HG02759 (cell line): Measurements from ENCODE around the gene RHEB.

Experiments used
- ATAC-seq: cut with Tn5 transposase; IDR thresholded peaks from one replicate; pipeline ENCODE4 v1.9.1; 2021; ENCODE audit warnings: mild to moderate bottlenecking, moderate library complexity; ENCODE audit not compliant: unreplicated experiment

The RHEB gene

DNA sequence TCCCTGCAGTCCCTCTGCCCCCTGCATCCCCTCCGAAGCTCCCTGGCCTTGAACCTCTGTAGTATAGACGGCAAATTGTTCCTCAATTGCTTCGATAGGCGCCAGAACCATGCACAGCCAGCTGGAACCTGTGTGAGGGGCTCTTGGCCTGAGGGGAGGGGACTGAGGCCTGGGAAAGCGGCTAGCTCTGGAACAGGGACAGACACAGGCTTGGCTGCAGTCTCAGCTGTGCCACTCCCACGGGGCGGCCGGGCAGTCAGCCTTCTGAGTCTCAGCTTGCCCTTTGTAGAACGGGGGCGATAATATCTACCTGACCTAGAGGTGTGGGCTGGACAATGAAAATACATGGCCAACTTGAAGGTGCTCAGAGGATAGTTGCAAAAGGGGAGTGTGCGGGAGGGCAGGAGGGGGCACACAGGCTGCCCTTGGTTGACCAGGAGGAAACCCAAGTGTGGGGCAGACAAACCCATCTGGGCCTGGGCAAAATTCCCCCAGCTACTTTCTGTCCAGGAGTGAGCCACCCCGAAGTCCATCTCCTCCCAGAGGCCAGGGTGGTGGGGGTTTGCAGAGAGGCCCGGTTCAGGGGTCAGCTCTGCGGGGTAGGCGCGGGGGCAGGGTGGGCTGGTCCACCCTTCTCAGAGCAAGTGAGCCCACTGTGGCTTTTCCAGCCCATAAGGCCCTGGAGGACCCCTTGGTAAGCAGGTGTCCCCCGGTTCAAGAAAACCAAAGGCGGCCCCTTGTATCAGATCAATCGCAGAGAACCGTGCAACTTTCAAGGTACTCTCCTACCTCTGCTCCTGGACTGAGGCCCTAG, 84.4 kb downstream of the RHEB start:
- ATAC-seq = no peak

DNA sequence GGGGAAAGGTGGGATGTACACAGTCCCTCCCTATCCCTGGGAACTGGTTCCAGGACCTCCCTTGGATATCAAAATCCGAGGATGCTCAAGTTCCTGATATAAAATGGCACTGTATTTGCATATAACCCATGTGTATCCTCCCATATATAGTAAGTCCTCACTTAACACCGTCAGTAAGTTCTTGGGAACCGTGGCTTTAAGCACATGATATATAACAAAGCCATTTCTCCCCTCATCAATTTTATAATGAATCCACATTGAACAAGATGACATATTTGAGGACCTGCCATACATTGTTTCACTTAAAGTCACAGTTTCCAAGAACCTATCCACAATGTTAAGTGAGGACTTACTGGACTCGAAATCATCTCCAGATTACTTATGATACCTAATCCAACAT, 85.1 kb downstream of the RHEB start:
- ATAC-seq = no peak

DNA sequence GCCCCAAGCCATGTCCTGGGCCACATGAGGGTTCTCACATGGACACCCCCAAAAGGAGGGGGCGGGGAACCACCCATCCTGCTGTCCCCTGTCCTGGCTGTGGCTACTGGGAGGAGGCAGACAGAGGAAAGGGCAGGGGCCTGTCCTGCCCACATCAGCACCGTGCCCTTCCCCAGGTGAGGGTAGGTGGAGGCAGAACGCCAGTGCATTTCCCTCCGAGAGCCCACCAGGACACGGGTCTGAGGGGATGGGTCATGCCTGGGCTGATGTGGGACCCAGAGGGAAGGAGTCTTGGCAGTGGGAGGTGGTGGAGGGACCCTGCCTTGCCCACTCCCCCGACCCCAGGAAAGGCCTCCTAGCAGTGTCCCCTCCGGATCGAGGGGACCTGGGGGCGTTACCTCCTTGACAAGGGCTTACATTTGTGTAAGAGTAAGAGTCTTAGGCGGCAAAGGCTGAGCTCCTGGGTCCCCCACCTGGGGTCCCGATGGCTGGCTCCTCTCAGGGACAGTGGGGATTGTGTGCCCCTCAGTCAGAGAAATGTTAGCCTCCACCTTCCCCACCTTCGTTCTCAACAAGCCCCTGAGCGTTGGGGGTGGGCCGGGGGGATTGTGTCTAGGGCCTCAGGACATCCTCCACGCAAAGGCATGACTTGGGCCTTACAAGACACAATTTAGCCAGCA, 85.8 kb downstream of the RHEB start:
- no peak for ATAC-seq

DNA sequence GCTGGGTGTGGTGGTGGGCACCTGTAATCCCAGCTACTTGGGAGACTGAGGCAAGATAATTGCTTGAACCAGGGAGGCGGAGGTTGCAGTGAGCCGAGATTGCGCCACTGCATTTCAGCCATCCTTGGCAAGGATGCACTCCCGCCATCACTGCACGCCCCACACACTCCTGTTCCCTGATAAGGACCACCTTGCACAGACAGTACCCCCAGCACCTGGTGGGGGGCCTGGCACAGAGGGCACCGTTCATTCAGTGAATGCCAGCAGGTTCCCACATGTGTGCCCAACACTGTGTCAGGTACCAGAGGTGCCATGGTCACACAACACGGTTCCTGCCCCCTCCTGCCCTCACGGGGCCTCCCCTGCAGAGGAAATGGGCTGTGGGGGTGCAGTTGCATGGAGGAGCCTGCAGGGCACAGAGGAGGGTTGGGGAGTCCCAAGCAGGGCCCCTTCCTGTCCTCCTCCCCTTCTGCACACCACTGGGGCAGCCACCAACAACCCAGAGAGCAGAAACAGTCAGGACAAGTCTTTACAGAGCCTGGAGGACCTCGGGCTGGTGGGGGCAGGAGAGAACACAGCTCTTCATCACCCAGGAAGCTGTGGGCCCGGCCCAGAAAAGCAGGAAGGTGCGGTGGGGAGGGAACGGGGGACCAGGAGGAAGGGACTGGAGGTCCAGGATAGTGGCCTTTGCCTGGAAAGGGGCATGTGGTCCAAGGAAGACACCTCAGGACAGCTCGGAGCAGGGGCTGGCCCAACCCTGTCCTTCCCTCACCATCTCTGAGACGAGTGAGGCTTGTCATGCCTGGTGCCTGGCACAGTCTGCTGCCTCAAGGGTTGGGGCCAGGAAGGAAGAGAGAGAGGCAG, 86.8 kb downstream of the RHEB start:
- peak; percentile 81 for ATAC-seq

DNA sequence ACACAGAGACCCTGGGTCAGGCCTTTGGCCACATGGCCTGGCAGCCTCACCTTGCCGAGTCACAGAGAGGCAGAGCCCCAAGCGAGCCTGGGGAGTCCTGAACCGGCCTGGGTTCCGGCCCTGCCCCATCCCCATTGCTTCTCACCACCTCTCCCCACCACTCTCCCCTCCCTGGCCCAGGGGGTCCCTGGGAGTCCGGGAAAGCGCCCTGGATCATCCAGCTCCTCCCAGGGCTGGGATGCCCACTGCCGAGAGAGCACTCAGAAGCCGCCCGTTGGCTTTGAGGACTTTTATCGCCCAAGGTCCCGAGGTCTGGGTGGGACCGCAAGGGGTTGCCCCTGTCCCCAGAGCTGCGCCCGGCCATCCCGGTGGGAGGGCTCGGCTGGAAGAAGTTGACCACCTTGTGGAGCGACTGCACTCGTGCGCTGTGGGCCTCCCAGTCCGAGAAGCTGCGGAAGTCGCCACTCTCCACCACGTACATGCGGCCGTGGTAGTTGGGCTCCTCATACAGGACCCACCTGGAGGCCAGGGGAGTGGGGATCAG, 87.9 kb downstream of the RHEB start:
- no peak for ATAC-seq

DNA sequence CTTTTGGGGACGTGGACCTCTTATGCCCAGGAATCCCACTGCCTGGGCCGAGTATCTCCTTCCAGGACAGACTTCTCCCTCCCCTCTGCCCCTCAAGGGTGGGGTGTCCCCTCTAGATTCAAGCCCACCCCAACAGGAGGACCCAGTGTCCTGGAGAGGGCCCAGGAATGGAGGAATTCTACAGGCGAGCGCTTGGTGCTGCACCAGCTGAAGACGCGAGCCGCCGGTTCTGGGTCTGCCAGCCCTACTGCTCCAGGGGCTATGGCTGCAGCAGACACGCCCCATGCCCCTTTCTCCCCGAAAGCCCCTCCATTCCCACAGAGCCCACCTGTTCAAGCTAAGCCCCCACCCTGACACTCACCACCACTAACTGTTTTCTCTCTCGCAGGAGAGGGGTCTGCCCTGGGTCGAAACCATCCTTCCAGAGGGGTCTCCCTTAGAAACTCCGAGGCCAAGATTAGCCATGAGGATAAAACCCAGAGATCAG, 88.4 kb downstream of the RHEB start:
- ATAC-seq = no peak

DNA sequence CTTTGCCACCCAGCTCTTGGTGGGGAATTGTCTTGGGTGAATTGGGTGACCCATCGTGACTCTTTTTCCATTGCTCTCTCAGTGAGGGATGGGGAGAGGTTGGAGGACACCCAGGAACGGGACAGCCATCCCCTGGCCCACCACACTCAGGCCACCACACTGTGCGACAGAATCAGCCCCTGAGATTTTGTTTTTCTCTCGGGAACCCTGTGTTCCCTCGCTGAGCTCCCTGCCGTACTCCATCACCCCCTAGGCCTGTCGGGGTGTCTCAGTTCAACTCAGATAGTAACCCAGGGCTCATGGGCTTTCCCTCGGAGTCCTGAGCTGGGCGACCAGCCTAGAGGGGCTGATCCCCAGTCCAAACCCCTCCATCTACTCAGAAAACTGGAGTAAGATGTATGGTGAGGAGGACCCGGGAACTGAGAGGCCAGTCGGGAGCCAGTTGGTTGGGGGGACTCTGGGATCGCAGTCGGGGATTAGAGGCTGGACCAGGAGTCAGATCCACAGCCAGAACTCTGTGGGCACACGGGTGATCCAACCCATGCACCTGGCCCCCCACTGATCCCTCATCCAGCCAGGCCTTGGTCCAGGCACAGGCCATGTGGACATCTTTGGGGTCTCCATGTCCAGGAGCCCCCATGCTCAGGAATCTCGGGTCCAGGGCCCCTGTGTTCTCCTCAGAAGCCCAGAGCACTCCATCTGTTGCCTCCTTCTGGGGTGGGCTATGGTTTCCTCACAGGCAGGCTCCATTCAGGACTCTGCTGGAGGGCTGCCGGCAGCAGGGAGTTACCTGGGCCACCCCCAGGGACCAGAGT, 89.1 kb downstream of the RHEB start:
- ATAC-seq = no peak

DNA sequence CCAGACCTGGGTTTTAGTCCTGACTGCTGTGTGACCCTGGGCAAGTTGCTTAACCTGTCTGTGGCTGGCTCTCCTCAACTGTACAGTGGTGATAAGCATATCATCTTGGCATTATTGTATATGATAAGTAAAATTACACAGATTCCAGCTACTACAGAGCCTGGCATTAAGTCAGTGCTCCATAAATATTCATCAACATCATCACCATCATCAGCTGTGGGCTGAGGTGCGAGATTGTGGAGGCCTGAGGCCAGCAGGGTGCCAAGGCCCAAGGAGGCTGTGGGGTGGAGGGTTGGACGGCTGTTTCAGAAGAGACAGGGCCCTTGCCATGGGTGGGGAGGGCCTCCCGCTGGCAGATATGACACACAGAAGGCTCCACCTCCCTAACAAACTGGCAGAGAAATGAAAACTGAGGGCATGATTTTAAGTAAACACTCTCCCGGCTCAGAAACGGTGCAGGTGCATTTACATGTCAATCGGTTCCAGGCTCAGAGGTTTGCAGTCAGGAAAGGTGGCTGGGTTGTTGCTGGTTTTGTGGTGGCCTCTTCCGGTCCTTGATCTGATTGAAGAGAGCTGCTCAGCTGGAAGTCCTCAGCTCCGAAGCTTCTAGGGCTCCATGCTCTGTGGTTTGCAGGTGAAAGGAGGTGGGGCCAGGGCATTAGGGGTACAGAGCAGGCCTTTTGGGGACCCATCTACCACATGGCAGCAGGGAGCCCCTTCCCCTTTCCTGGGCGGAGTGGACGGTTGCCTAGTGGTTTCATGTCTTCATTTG, 89.9 kb downstream of the RHEB start:
- ATAC-seq = no peak

DNA sequence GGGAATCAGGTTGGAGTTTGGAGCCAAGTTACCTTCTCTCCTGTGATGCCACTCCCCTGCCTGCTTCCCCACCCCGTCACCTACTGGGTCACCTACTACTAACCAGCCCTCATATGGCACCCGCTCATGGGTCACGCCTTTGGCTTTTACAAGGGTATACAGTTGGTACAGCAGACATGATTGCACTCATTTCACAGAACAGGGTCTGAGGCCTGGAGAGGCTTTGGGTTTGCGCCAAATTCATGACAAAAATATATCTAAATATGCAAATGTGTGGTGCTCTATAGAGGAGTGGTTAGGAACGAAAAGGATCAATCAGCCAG, 90.5 kb downstream of the RHEB start:
- no peak for ATAC-seq

DNA sequence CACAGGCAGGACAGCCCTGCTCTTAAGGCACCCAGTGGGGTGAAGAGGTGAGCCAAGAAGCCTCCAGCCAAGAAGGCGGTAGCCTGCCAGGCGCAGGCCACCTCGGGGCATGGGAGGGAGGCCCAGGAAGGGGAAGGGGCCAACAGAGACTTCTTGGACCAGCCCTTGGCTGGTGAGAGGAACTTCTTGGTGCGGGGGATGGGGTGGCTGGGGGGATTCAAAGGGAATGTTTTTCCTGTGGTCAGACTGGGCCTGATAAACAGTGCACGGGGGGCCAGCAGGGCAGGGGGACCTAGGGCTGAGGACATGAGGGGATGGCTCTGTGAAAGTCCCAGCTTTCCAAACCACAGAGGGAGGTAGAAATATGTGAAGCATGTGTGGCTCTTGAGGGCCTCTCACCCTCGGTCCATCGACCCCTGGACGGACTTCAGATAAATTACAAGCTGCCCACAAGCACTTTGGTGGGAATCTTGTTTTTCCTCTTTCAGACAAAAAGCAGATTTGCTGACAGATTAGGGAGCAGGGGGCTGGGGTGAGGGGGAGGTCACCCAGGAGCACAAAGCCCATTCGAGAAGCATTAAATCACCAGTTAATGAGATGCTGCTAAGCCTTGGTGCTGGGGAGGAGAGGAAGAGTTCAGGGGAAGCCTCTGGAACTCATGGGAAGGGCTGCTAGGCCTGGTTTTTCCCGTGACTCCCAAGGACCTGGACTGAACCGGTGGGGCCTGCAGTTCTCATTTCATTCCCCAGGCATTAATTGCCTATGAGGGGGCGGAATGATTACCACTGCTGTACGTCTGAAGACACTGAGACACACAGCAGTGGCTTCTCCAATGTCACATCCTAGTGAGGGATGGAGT, 91.1 kb downstream of the RHEB start:
- ATAC-seq = no peak

DNA sequence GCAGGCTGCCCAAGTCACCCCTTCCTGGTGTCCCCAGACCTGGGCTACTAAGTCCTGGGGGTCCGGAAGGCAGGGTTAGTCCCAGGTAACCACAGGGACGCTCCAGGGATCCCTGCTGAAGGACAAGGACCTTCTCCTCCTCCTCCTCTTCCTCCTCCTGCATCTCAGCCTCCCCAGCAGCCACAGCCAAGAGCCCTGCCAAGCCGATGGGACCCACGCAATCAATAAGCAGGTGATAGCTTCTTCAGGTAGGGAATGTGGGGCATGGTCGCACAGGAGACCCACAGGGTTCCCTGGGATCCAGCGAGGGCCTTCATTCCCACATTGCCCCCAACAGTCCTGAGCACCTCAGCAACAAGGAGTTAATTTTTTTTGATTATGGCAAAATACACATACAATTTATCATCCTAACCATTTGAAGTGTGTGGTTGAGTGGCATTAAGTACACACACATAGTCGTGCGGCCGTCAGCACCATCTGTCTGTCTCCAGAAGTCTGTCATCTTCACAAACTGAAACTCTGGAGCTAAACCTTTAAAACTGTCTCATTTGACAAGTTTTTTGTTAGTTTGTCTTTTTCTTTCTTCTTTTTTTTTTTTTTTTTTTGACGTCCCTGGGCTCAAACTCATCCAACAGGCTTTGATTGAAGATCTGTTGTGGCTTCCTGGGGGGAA, 91.9 kb downstream of the RHEB start:
- ATAC-seq = no peak

DNA sequence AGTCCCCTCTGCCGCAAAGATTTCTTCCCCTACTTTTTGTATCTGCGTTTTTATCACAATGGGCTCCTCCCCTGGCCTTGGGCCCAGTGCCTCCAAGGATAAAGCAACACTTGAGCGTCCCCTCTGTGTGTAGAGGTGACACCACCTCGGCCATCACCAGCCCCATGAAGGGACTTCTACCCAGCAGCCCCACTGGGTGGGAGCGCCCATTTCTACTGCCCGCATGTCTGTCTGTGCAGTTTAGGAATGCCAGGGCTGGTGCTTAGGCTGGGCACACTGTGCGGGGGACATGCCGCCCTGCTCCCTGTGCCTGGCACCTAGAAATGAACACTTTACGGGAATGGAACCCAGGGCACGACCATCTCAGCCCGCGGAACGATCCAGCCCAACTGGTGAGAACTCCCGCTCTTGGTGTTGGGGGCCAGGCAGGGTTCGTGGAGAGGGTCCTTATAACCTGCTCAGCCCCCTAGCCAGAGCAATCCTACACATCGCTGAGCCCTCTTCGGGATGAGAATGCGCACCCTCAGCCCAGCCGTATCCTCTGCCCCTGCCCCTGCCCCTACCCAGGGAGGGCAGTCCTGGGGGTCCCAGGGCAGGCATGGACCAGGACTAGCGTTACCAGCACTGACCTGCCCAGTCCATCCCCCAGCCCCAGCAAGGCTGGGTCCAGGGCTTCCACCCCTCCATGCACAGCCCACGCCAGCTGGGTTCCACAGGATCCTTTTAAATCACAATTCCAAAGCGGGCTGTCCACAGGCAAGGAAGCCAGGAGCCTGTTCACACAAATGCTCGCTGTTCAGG, 92.6 kb downstream of the RHEB start:
- ATAC-seq = no peak

DNA sequence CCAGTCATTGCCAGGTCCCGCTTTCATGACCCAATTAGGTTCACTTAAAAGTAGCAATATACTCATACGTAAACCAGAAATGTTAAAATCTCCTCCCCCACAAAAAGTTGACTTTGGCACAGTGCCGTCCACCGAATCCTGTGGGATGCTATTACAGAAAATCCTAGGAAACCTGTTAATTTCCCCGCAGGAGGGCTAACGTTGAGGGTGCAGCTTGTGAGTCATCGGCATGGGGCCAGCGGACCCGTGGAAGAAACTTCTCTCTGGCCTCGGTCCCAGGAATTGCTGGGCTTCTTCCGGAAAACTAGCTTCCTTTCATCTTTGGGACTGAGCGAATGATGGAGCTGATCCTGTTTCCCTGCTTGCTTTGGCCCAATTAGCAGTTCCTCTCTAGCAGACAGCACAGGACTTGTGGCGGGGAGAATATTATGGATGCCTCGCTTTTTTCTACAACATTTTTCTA, 93.2 kb downstream of the RHEB start:
- no peak for ATAC-seq

DNA sequence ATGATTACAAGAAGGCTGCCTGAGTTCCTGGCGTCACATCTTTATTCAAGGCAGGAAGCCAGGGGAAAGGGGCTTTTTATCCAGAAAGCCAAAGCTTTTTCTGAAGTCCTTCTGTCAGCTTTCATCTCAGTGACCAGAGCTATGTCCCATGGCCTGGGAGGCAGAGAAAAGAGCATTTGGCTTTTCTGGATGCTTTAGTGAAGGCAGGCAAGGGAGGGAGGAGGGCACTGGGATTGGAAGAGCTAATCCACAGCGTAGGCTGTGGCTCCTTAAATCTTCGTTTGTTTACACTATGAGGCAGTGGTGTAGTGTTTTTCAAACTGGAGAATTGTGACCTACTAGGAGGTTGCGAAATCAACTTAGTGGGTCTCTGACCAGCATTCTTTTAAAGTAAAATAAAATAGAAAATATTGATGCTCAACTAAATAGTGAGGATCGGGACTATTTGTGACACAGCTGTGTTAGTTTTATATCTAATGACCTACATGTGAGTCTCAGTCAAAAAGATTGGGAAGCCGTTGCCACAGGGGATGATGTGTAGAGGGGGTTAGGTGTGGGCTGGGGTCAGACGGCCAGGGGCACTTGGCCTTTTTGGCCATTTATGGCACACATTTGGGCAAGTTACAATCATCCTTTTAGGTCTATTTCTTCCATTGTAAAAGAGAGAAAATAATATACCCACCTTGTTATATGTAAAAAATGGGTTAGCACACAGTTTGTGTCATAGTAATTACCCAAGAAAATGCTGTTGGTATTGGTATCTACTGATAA, 93.8 kb downstream of the RHEB start:
- ATAC-seq = no peak

DNA sequence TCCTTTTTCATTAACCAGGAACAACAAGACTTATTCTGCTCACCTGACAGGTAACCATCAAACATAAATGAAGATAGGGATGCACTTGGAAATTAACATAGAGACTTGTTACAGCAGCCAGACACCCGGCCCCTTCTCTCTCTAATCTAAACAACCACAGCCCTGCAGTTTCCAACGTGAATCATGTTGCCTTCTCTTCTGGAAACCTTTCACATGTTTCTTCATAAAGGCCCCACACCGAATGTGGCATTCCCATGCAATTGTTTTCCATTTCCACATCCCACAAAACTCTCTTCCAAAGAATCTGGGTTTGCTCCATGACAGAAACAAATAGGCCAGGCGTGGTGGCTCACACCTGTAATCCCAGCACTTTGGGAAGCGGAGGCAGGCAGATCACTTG, 94.9 kb downstream of the RHEB start:
- ATAC-seq = no peak

DNA sequence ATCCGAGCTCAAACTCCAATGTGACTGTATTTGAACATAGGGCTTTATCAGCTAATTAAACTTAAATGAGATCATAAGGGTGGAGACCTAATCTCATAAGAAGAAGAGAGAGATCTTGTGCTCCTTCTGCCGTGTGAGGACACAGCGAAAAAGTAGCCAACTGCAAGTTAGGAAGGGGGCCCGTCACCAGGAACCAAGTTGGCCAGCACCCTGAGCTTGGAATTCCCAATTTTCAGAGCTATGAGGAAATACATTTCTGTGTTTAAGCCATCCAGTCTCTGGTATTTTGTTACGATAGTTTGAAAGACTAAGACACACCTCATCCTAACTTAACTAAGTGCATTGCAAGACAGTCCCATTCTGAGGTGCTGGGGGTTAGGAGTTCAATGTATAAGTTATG, 95.8 kb downstream of the RHEB start:
- no peak for ATAC-seq

DNA sequence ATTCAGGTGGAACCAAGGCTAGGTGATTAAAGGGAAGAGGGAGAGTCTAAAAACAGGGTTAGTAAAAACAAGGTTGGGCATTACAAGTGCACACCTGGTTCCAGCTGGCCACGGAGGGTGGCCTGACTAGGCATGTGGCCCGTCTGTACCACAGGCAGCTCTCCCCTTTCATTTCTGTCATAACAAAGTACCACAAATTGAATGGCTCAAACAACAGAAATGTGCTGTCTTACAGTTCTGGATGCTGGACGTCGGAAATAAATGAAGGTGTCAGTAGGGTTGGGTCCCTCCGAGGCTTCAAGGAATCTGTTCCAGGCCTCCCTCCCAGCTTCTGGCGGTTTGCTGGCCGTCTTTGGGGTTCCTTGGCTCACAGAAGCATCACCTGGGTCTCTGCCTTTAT, 96.5 kb downstream of the RHEB start:
- ATAC-seq = no peak
